ENCODE data around the gene TSACC.

Gene TSACC

GRCh38 chr1:156385534-156386031 lies 47.3 kb downstream of the TSACC start (continued):
- TF ChIP-seq CREB5 (CRISPR knock-in tag; IDR thresholded peaks at IDR 0.05; ENCODE audit: low read depth), result no peak
- TF ChIP-seq TCF4 (CRISPR knock-in tag; IDR thresholded peaks at IDR 0.05; ENCODE audit: borderline replicate concordance), result no peak
- TF ChIP-seq CSDC2 (CRISPR knock-in tag; IDR thresholded peaks at IDR 0.05), result no peak
- TF ChIP-seq, protein P1, sequence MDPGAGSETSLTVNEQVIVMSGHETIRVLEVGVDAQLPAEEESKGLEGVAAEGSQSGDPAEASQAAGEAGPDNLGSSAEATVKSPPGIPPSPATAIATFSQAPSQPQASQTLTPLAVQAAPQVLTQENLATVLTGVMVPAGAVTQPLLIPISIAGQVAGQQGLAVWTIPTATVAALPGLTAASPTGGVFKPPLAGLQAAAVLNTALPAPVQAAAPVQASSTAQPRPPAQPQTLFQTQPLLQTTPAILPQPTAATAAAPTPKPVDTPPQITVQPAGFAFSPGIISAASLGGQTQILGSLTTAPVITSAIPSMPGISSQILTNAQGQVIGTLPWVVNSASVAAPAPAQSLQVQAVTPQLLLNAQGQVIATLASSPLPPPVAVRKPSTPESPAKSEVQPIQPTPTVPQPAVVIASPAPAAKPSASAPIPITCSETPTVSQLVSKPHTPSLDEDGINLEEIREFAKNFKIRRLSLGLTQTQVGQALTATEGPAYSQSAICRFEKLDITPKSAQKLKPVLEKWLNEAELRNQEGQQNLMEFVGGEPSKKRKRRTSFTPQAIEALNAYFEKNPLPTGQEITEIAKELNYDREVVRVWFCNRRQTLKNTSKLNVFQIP (CRISPR knock-in tag; IDR thresholded peaks at IDR 0.05; ENCODE audit: borderline replicate concordance, low read depth), result no peak

DNA sequence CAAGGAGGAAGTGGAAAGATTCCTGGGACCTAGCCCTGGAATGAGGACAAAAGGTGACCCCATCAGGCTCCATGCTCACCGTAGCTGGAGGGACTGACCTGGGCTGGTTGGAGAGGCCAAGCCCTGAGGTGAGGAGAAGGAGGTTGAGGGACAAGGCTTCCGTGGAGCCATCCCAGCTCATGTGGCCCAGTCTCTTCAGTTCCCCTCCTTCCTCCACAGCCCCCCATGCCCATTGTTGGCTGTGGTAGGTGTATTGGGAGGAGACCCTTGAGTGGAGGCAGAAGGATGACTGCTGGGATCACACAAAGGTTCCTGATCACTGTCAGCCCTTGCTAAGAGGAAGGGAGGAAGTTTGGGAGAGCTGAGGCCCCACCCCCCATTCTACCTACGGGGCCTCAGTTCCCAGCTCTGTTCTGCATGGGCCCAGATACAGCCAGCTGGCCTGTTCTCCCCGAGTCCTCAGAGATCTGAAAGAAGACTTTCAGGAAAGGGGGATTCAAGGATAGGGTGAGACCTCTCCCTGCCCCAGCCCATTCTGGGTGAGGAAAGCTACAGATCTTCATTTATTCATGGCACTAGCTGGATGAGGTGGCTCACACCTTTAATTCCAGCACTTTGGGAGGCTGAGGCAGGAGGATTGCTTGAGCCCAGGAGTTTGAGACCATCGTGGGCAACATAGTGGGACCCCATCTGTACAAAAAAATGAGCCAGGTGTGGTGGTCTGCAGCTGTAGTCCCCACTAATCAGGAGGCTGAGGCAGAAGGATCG lies 48.0 kb downstream of the TSACC start:
- TF ChIP-seq ZFP30 (CRISPR knock-in tag; IDR thresholded peaks at IDR 0.05), result no peak
- no peak for TF ChIP-seq ZFP3 (CRISPR knock-in tag; IDR thresholded peaks at IDR 0.05)
- TF ChIP-seq PPARA (CRISPR knock-in tag; IDR thresholded peaks at IDR 0.05; ENCODE audit: borderline replicate concordance), result no peak
- TF ChIP-seq, protein P2, sequence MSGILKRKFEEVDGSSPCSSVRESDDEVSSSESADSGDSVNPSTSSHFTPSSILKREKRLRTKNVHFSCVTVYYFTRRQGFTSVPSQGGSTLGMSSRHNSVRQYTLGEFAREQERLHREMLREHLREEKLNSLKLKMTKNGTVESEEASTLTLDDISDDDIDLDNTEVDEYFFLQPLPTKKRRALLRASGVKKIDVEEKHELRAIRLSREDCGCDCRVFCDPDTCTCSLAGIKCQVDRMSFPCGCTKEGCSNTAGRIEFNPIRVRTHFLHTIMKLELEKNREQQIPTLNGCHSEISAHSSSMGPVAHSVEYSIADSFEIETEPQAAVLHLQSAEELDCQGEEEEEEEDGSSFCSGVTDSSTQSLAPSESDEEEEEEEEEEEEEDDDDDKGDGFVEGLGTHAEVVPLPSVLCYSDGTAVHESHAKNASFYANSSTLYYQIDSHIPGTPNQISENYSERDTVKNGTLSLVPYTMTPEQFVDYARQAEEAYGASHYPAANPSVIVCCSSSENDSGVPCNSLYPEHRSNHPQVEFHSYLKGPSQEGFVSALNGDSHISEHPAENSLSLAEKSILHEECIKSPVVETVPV (CRISPR knock-in tag; IDR thresholded peaks at IDR 0.05), result no peak
- no peak for TF ChIP-seq ARNTL (CRISPR knock-in tag; IDR thresholded peaks at IDR 0.05; ENCODE audit: borderline replicate concordance, low read depth)
- no peak for TF ChIP-seq ESRRG (CRISPR knock-in tag; IDR thresholded peaks at IDR 0.05)
- no peak for TF ChIP-seq ZNF70 (CRISPR knock-in tag; IDR thresholded peaks at IDR 0.05)
- ATAC-seq, result no peak

DNA sequence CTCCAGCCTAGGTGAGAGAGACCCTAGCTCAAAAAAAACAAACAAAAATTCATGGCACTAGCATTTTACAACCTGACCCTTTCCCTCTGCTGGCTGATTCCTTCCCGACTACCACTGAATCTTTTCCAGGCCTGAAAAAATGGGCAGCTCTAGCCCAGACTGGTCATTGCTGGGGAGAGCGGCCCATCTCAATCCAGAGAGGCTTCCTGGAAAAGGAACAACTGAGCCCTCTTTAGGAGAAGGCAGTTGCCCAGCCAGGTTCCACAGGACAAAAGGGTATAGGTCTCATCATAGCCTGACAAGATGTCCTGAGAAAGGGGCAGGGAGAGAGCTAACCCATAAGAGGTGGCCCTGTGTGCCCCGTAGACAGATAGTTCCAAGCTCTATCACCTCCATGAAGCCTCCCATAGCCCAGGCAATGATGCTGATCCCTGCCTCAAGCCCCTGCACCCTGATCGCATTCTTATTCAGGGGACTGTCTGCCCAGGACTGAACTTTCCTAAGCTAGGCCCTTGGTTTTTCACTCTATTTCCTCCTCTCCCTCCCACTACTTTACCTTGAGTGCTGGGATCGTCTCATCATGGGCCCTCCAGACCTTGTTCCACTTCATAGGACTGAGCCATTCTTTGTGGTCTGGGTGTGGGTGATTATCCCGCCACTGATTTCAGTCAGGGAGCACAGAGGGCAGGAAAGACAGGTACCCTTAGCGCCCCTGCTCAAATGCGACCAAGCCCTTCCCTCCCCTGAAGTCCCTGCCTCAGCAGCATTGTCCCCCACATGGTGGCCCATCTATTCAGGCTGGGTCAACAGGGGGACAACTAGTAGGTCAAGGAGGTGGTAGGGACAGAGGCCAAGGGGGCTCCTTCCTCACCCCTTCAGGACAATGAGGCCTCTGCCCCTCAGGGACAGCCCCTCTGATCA lies 48.9 kb downstream of the TSACC start:
- no peak for TF ChIP-seq ZFP3 (CRISPR knock-in tag; IDR thresholded peaks at IDR 0.05)
- TF ChIP-seq TCF4 (CRISPR knock-in tag; IDR thresholded peaks at IDR 0.05; ENCODE audit: borderline replicate concordance), result no peak
- TF ChIP-seq ZNF8 (CRISPR knock-in tag; IDR thresholded peaks at IDR 0.05), result no peak
- TF ChIP-seq ISL1 (CRISPR knock-in tag; IDR thresholded peaks at IDR 0.05), result no peak
- TF ChIP-seq TOX (CRISPR knock-in tag; IDR thresholded peaks at IDR 0.05; ENCODE audit: borderline replicate concordance), result no peak
- no peak for TF ChIP-seq GLIS3 (CRISPR knock-in tag; IDR thresholded peaks at IDR 0.05)
- no peak for TF ChIP-seq SNAI2 (CRISPR knock-in tag; IDR thresholded peaks at IDR 0.05)
- TF ChIP-seq BACH2 (CRISPR knock-in tag; IDR thresholded peaks at IDR 0.05; ENCODE audit: borderline replicate concordance), result no peak
- ATAC-seq, result no peak

DNA sequence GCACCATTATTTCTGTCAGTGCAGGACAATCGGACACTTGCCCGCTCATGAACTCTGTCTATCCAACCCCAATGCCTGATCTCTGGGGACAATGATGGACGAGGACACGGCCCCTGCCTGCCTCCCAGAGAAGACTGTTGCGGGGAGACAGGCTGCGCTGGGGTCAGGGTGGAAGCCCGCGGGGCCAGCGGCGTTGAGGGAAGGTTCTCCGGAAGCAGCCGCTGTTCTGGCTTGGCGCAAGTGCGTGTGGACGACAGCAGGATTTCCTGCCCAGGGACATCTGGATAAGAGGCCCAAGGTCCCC lies 49.5 kb downstream of the TSACC start:
- no peak for ATAC-seq
- no peak for TF ChIP-seq TCF4 (CRISPR knock-in tag; IDR thresholded peaks at IDR 0.05; ENCODE audit: borderline replicate concordance)

DNA sequence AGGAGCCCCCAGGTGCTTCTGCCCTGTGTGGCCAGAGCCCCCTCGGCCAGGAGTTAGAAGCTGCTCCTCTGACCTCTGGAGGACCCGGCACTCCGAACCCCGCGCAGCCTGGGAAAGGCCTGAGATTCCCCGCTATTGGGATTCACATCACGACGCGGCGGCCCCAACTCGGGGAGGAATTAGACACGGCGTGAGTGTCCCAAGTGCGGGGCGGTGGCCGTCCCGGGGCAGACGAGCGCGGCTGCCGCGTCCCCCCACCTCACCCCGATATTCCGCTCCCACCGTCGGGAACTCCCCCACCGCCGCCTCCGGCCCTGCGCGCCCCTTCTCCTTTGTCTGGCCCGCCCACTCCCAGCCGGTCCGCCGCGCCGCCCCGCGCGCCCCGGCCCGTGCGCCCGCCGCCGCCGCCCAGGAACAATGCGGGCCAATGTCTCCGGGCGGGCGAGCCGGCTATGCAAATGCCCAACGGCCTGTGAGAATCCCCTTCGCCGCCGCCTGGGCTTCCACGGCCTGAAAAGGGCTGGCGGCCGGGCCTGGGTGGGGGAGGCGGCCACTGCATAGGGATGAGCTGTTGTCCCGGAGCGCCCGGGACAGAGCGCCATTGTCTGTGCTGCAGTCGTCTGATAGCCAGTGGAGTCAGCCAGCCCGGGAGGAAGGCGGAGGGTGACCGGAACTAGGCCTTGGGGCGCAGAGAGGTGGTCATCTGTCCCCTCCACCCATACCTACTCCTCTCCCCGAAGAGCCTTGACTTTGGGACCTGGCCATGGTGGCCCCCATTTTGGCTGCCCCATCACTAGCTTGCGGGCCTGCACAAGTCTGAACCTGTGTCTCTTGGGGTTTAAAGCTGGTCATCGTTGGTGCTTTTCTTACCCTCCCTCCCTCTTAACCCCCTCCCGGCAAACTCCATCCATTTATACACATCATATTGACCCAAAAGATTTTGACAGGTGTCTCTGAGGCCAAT lies 50.1 kb downstream of the TSACC start:
- TF ChIP-seq GLIS3 (CRISPR knock-in tag; IDR thresholded peaks at IDR 0.05), result no peak
- no peak for ATAC-seq

DNA sequence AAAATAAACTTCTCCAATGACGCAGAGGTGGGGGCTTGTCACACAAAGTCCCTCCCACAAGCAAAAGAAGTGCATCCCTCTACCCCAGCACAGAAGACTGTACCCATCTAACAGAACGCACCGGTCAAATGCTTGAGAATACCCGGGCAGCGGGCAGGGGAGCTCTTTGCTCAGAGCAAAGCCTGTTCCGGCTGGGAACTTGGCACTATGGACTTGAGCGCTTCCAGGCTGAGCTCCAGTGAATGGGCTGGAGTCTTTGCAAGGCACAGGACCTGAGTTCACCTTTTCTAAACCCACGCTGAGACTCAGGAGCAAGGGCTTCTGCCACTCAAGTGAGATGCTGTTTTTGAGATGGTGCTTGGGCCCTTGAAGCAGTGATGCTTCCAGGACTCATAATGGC lies 51.0 kb downstream of the TSACC start:
- TF ChIP-seq TCF4 (CRISPR knock-in tag; IDR thresholded peaks at IDR 0.05; ENCODE audit: borderline replicate concordance) (no peak), GLIS3 (CRISPR knock-in tag; IDR thresholded peaks at IDR 0.05) (no peak), OSR1 (CRISPR knock-in tag; IDR thresholded peaks at IDR 0.05) (no peak), RARB (CRISPR knock-in tag; IDR thresholded peaks at IDR 0.05) (no peak), ZNF70 (CRISPR knock-in tag; IDR thresholded peaks at IDR 0.05) (no peak)
- TF ChIP-seq, protein P1 (CRISPR knock-in tag; IDR thresholded peaks at IDR 0.05; ENCODE audit: borderline replicate concordance, low read depth), result no peak
- TF ChIP-seq, protein P3, sequence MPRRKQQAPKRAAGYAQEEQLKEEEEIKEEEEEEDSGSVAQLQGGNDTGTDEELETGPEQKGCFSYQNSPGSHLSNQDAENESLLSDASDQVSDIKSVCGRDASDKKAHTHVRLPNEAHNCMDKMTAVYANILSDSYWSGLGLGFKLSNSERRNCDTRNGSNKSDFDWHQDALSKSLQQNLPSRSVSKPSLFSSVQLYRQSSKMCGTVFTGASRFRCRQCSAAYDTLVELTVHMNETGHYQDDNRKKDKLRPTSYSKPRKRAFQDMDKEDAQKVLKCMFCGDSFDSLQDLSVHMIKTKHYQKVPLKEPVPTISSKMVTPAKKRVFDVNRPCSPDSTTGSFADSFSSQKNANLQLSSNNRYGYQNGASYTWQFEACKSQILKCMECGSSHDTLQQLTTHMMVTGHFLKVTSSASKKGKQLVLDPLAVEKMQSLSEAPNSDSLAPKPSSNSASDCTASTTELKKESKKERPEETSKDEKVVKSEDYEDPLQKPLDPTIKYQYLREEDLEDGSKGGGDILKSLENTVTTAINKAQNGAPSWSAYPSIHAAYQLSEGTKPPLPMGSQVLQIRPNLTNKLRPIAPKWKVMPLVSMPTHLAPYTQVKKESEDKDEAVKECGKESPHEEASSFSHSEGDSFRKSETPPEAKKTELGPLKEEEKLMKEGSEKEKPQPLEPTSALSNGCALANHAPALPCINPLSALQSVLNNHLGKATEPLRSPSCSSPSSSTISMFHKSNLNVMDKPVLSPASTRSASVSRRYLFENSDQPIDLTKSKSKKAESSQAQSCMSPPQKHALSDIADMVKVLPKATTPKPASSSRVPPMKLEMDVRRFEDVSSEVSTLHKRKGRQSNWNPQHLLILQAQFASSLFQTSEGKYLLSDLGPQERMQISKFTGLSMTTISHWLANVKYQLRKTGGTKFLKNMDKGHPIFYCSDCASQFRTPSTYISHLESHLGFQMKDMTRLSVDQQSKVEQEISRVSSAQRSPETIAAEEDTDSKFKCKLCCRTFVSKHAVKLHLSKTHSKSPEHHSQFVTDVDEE (CRISPR knock-in tag; IDR thresholded peaks at IDR 0.05), result no peak

More for the DNA sequence above, 51.0 kb downstream of the TSACC start:
- ATAC-seq, result no peak
